Measurements from ENCODE around the gene S100A9. TPM values are rescaled to one million over a fixed set of nuclear protein-coding genes. Genes with fewer than 3 reads are reported as not detected.
A peak's percentile ranks its signal among the peaks of the same experiment; 100 is the strongest.

The S100A9 gene
- total RNA-seq, 1 donor from 2014 or later, result 418 TPM

GRCh38 chr1:153370146-153370545 lies 12.5 kb downstream of the S100A9 start:
- Histone ChIP-seq H3K36me3 (no peaks in the 10 kb centered on the region), H3K27me3 (no peaks in the 10 kb centered on the region), H3K4me1 (peaks cover 10% of the 10 kb centered on the region), H3K9me3 (no peaks in the 10 kb centered on the region), H3K4me3 (no peak overlapping the region), H3K27ac (no peak overlapping the region)
- no peak for ATAC-seq
- intact Hi-C loops (cut with DNase I), result no loop called here
- DNase-seq, result no peak
- no peak for TF ChIP-seq CTCF (IDR thresholded peaks at IDR 0.05)

GRCh38 chr1:153371231-153371630 lies 13.6 kb downstream of the S100A9 start:
- Histone ChIP-seq H3K27ac (no peak overlapping the region), H3K9me3 (no peaks in the 10 kb centered on the region), H3K4me1 (peaks cover 10% of the 10 kb centered on the region), H3K27me3 (no peaks in the 10 kb centered on the region), H3K36me3 (no peaks in the 10 kb centered on the region), H3K4me3 (no peak overlapping the region)
- intact Hi-C loops (cut with DNase I), result no loop called here
- ATAC-seq (no peak), DNase-seq (no peak)
- TF ChIP-seq CTCF (IDR thresholded peaks at IDR 0.05), result no peak

- no peak overlapping the region for H3K4me3 ChIP-seq
- DNase-seq (no peak), ATAC-seq (no peak)
- H3K27ac ChIP-seq, result no peak overlapping the region
- H3K36me3 ChIP-seq, result no peaks in the 10 kb centered on the region
- H3K4me1 ChIP-seq, result peaks cover 10% of the 10 kb centered on the region
- H3K27me3 ChIP-seq, result no peaks in the 10 kb centered on the region
- no peaks in the 10 kb centered on the region for H3K9me3 ChIP-seq
- no peak for TF ChIP-seq CTCF (IDR thresholded peaks at IDR 0.05)
- intact Hi-C loops (cut with DNase I), result no loop called here
These were observed 14.9 kb downstream of the S100A9 start for GRCh38 chr1:153372571-153372970.

- intact Hi-C loops (cut with DNase I), result no loop called here
- ATAC-seq (peak; percentile 74), DNase-seq (no peak)
- no peak overlapping the region for H3K4me3 ChIP-seq
- H3K27ac ChIP-seq, result no peak overlapping the region
- H3K36me3 ChIP-seq, result no peaks in the 10 kb centered on the region
- H3K27me3 ChIP-seq, result no peaks in the 10 kb centered on the region
- no peaks in the 10 kb centered on the region for H3K4me1 ChIP-seq
- no peaks in the 10 kb centered on the region for H3K9me3 ChIP-seq
- TF ChIP-seq CTCF (IDR thresholded peaks at IDR 0.05), result no peak
These were observed 16.4 kb downstream of the S100A9 start for GRCh38 chr1:153374071-153374470.

GRCh38 chr1:153375511-153375910 lies 17.9 kb downstream of the S100A9 start, which contains the start of gene S100A12:
TSS of gene S100A12 (minus strand) at chr1:153375621. CDS start at chr1:153374592, 1,029 bp downstream.
- no peaks in the 10 kb centered on the region for H3K4me1 ChIP-seq
- no peak for TF ChIP-seq CTCF (IDR thresholded peaks at IDR 0.05)
- H3K9me3 ChIP-seq, result no peaks in the 10 kb centered on the region
- intact Hi-C loops (cut with DNase I), result no loop called here
- peak; percentile 87 for ATAC-seq
- H3K27ac ChIP-seq, result no peak within 1 kb of the TSS
- no peak for DNase-seq
- H3K27me3 ChIP-seq, result no peaks in the 10 kb centered on the region
- H3K36me3 ChIP-seq, result no peaks in the 10 kb centered on the region
- no peak within 1 kb of the TSS for H3K4me3 ChIP-seq

GRCh38 chr1:153379591-153379990 lies 21.9 kb downstream of the S100A9 start:
- Histone ChIP-seq H3K27me3 (no peaks in the 10 kb centered on the region), H3K4me1 (no peaks in the 10 kb centered on the region), H3K4me3 (no peak overlapping the region), H3K36me3 (no peaks in the 10 kb centered on the region), H3K27ac (no peak overlapping the region), H3K9me3 (no peaks in the 10 kb centered on the region)
- intact Hi-C loops (cut with DNase I), result no loop called here
- DNase-seq (no peak), ATAC-seq (no peak)
- TF ChIP-seq CTCF (IDR thresholded peaks at IDR 0.05), result no peak
